Subcutaneous preadipocyte (primary cell): ENCODE results near the gene BAG1. TPM values are rescaled to one million over a fixed set of nuclear protein-coding genes. Genes with fewer than 3 reads are reported as not detected.

Experiments used
- total RNA-seq: library from RNA; depleted of rRNA; stranded (reverse); fragments of >200 nt; gene quantifications from 2 replicates; pipeline ENCODE4 v1.2.3, GENCODE V29; 2012

Gene BAG1
- 18.6 and 25.0 TPM in 2 replicates for total RNA-seq

DNA sequence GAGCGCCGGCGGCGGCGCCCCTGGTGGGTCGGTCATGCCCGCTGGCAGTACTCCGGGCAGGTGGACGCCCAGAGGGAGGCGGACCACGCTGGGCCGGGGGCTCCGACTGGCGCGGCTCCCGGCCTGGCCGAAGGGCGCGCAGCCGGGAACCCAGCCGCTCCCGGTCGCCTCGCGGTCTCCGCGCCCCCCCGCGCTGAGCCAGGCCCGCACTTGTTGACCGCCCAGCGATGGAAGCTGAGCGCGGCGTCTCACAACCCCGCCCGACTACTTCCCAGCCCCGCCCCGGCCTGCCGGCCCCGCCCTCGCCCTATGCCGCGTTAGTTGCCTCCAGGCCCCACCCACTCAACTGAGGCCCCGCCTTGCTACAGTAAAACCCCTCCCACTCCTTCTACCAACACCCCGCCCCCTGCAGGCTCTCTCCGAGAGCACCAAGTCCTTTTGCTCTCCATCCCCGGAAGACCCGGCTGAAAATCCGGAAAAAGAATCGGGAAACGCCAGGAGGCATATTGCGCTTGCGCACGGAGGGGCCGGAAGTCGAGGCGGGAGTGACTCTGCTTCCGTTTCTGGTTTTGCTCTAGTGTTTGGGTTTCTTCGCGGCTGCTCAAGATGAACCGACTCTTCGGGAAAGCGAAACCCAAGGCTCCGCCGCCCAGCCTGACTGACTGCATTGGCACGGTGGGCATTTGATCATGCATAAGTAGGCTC lies at the start of gene BAG1, which contains the start of gene CHMP5:
Gene BAG1 (minus strand): TSS at position 236 of the 705 bp plus-strand sequence.
Gene CHMP5 (plus strand): TSS at position 577 of the 705 bp plus-strand sequence. CDS start 30 bp downstream, at position 607.

DNA sequence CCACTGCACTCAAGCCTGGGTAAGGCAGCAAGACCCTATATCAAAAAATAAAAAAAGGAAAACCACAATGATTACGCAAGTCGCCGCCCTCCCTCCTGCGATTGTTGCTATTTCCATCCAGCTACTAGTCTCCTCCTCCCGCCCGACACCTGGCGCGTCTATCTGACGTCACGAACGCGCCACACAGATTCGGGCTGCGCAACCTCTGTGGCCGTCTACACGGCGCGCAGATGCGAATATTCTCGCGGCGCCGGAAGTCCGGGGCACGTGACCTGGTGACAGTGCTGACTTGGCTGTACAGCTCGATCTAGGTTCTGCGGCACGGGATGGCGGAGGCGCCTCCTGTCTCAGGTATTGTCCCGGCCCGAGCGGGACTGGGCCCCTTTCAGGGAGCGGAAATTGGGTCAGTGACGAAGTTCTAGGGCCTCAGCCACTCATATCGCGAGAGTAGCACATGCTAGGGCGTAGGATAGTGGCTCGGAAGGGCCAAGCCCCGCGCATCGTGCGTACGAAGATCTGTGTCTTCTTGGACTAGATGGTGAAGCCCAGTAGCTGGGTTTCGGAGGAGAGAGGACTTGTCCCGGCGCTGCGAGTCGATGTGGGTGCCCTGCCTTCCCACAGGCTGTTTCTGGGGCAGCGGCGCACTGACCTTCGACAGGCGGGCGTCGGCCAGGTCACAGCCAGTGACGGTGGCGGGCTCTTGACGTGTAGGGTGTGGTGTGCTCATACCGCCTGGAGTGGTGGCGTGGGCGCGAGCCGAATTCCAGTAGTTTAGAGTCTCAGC lies 25.9 kb upstream of the BAG1 start, which contains the start of gene NFX1:
Gene NFX1 (plus strand): TSS at position 270 of the 784 bp plus-strand sequence. CDS start 57 bp downstream, at position 327.

DNA sequence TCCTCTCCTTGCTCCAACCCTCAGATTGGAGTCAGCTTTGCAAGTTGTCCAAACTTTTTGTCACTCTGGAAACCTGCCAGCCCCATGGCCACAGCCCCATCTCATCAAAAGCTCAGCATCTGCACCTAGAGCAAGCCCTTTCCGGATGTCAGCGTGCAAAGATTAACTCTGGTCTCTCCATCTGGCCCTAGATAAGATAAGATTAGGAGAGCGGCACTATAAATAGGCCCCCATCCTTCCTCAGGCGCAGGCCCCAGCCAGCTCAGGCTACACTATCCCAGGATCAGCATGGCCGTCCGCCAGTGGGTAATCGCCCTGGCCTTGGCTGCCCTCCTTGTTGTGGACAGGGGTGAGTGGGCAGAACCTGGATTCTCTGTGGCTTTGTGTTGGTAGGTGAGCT lies 24.6 kb downstream of the BAG1 start, which contains the start of gene SPINK4:
Gene SPINK4 (plus strand): TSS at position 247 of the 400 bp plus-strand sequence. CDS start 42 bp downstream, at position 289.

Other genes starting within 250 kb of the BAG1 start
- 53.6 and 80.2 TPM in 2 replicates for gene DNAJA1, start 239.4 kb downstream of the BAG1 start, total RNA-seq
- 23.5 and 29.7 TPM in 2 replicates for gene SMU1, start 188.0 kb downstream of the BAG1 start, total RNA-seq
- gene B4GALT1, start 97.4 kb downstream of the BAG1 start, total RNA-seq, result 14.5 and 15.4 TPM in 2 replicates
- gene SPINK4, start 24.5 kb downstream of the BAG1 start, total RNA-seq, result not detected in 2 replicates
- 46.5 and 57.3 TPM in 2 replicates for gene CHMP5, start 341 bp upstream of the BAG1 start, total RNA-seq
- 27.2 and 36.2 TPM in 2 replicates for gene NFX1, start 25.8 kb upstream of the BAG1 start, total RNA-seq
- 0.59 and 1.1 TPM in 2 replicates for gene AQP7, start 137.9 kb upstream of the BAG1 start, total RNA-seq
- gene AQP3, start 182.9 kb upstream of the BAG1 start, total RNA-seq, result 0.39 and 1.1 TPM in 2 replicates
- 29.4 and 45.0 TPM in 2 replicates for gene NOL6, start 209.2 kb upstream of the BAG1 start, total RNA-seq